DND-41 (cell line): ENCODE data around the gene EDDM13.
"Not testable (repeated sequence)": the region's sequence is repeated elsewhere in the genome, so short reads cannot be mapped to it uniquely, and the experiment has no call there.

Source experiments
- ATAC-seq: fragments of 200-7000 bp; cut with Tn5 transposase; 3 replicates; pipeline ENCODE4 v1.9.1; 2021; ENCODE audit warnings: low read depth; ENCODE audit not compliant: insufficient read depth
- DNase-seq: peaks from one replicate; pipeline ENCODE4 v3.0.0-alpha.2; 2020
- H2AFZ ChIP-seq: 2 replicates; pipeline ENCODE4 v1.6.0; 2012; ENCODE audit warnings: low read depth, low read length
- H3K27ac ChIP-seq: 2 replicates; pipeline ENCODE4 v1.5.1; 2012; ENCODE audit warnings: low read length, inconsistent platforms
- H3K27me3 ChIP-seq: fragments of 200-600 bp; sonication (generic); 2 replicates; pipeline ENCODE4 v1.6.0; 2012; ENCODE audit warnings: low read length, mild to moderate bottlenecking, inconsistent platforms; ENCODE audit not compliant: insufficient read depth, poor library complexity
- H3K36me3 ChIP-seq: 2 replicates; pipeline ENCODE4 v1.5.1; 2012; ENCODE audit warnings: low read length, inconsistent platforms; ENCODE audit not compliant: insufficient read depth
- H3K4me1 ChIP-seq: 2 replicates; pipeline ENCODE4 v1.5.1; 2012; ENCODE audit warnings: mild to moderate bottlenecking, low read length; ENCODE audit not compliant: insufficient read depth
- H3K4me2 ChIP-seq: 2 replicates; pipeline ENCODE4 v1.6.0; 2012; ENCODE audit warnings: mild to moderate bottlenecking, moderate library complexity, low read length, inconsistent platforms; ENCODE audit not compliant: insufficient read depth
- H3K4me3 ChIP-seq, 2 experiments: fragments of 200-600 bp in 1 of 2; shearing (Covaris generic) in 1 of 2; 2 replicates each; pipeline ENCODE4 v1.5.1; 2012 to 2016; ENCODE audit warnings: inconsistent platforms in 2 of 2, low read length in 2 of 2, mild to moderate bottlenecking in 2 of 2, low read depth in 1 of 2, moderate library complexity in 1 of 2
- H3K79me2 ChIP-seq: 2 replicates; pipeline ENCODE4 v1.6.0; 2012; ENCODE audit warnings: low read length, inconsistent platforms; ENCODE audit not compliant: insufficient read depth
- H3K9ac ChIP-seq: 2 replicates; pipeline ENCODE4 v1.6.0; 2012; ENCODE audit warnings: low read depth, mild to moderate bottlenecking, inconsistent platforms, low read length, moderate library complexity
- H3K9me3 ChIP-seq: 2 replicates; pipeline ENCODE4 v1.5.1; 2012; ENCODE audit warnings: low read length, moderate library complexity, mild to moderate bottlenecking, inconsistent platforms; ENCODE audit not compliant: insufficient read depth, severe bottlenecking
- H4K20me1 ChIP-seq: 2 replicates; pipeline ENCODE4 v1.6.0; 2012; ENCODE audit warnings: low read length; ENCODE audit not compliant: insufficient read depth
- EZH2 ChIP-seq: IDR thresholded peaks from 3 replicates; pipeline ENCODE4 v1.6.1; 2012; ENCODE audit warnings: borderline replicate concordance, low read depth, mild to moderate bottlenecking, moderate library complexity, low read length, inconsistent platforms; ENCODE audit not compliant: severe bottlenecking
- TF ChIP-seq, protein P1 (sequence below): IDR thresholded peaks from 2 replicates; pipeline ENCODE4 v1.5.1; 2012; ENCODE audit warnings: borderline replicate concordance, low read length, moderate library complexity, mild to moderate bottlenecking; ENCODE audit not compliant: poor library complexity, severe bottlenecking; ENCODE audit errors: extremely low read depth

Gene EDDM13

DNA sequence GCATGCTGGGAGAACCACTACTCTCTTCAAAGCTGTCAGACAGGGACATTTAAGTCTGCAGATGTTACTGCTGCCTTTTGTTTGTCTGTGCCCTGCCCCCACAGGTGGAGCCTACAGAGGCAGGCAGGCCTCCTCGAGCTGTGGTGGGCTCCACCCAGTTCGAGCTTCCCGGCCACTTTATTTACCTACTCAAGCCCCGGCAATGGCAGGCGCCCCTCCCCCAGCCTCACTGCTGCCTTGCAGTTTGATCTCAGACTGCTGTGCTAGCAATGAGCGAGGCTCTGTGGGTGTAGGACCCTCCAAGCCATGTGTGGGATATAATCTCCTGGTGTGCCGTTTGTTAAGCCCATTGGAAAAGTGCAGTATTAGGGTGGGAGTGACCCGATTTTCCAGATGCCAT lies 64.5 kb downstream of the EDDM13 start:
- not testable (repeated sequence) for H3K4me3 ChIP-seq, H3K79me2 ChIP-seq, H3K27ac ChIP-seq, H3K4me1 ChIP-seq, ATAC-seq, H3K9ac ChIP-seq, H2AFZ ChIP-seq, H3K4me2 ChIP-seq, DNase-seq, H4K20me1 ChIP-seq, H3K27me3 ChIP-seq, H3K36me3 ChIP-seq
- peaks cover 14% of the 10 kb centered on the region for H3K9me3 ChIP-seq

DNA sequence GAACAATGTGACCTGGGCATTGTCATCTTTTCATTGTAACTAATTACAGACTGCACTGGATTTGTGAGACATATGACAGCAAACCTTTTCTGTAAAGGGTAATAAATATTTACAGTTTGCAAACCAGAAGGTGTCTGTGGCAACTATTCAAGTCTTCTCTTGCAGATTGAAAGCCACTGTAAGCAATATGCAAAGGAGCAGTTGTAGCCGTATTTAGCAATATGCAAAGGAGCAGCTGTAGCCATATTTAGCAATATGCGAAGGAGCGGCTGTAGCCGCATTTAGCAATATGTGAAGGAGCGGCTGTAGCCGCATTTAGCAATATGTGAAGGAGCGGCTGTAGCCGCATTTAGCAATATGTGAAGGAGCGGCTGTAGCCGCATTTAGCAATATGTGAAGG lies 66.5 kb downstream of the EDDM13 start:
- H3K4me2 ChIP-seq, DNase-seq, H3K4me3 ChIP-seq, H3K9ac ChIP-seq, H2AFZ ChIP-seq, H3K4me1 ChIP-seq, ATAC-seq, H4K20me1 ChIP-seq, H3K79me2 ChIP-seq, H3K27ac ChIP-seq, H3K36me3 ChIP-seq, H3K27me3 ChIP-seq: not testable (repeated sequence)
- H3K9me3 ChIP-seq: peaks cover 17% of the 10 kb centered on the region

DNA sequence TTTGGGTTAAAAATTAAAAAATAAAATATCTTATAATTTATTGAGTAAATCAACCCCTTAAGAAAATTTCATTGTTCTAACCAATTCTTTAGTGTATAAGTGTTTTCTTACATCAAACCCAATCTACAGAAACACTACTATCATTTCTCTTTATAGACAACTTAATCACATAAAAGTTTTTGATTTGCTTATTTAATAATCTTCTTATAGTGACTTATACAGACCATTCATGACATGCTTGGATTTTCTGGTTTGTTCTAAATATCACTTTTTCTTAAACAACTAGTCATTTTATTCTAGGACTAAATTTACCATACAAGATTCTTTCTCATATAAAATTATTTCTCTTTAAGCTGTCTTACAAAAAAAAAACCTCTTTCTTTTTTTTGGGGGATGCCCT lies 69.4 kb downstream of the EDDM13 start:
- TF ChIP-seq, protein P1, sequence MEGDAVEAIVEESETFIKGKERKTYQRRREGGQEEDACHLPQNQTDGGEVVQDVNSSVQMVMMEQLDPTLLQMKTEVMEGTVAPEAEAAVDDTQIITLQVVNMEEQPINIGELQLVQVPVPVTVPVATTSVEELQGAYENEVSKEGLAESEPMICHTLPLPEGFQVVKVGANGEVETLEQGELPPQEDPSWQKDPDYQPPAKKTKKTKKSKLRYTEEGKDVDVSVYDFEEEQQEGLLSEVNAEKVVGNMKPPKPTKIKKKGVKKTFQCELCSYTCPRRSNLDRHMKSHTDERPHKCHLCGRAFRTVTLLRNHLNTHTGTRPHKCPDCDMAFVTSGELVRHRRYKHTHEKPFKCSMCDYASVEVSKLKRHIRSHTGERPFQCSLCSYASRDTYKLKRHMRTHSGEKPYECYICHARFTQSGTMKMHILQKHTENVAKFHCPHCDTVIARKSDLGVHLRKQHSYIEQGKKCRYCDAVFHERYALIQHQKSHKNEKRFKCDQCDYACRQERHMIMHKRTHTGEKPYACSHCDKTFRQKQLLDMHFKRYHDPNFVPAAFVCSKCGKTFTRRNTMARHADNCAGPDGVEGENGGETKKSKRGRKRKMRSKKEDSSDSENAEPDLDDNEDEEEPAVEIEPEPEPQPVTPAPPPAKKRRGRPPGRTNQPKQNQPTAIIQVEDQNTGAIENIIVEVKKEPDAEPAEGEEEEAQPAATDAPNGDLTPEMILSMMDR: no peak
- no peak overlapping the region for H3K4me3 ChIP-seq
- H3K4me2 ChIP-seq: no peak overlapping the region
- no peaks in the 10 kb centered on the region for H3K4me1 ChIP-seq
- H3K27ac ChIP-seq: no peak overlapping the region
- no peaks in the 10 kb centered on the region for H3K27me3 ChIP-seq
- no peaks in the 10 kb centered on the region for H3K79me2 ChIP-seq
- DNase-seq: no peak
- no peak overlapping the region for H3K9ac ChIP-seq
- no peaks in the 10 kb centered on the region for H4K20me1 ChIP-seq
- H2AFZ ChIP-seq: no peak overlapping the region
- ATAC-seq: no peak
- peaks cover 17% of the 10 kb centered on the region for H3K9me3 ChIP-seq
- no peaks in the 10 kb centered on the region for H3K36me3 ChIP-seq

DNA sequence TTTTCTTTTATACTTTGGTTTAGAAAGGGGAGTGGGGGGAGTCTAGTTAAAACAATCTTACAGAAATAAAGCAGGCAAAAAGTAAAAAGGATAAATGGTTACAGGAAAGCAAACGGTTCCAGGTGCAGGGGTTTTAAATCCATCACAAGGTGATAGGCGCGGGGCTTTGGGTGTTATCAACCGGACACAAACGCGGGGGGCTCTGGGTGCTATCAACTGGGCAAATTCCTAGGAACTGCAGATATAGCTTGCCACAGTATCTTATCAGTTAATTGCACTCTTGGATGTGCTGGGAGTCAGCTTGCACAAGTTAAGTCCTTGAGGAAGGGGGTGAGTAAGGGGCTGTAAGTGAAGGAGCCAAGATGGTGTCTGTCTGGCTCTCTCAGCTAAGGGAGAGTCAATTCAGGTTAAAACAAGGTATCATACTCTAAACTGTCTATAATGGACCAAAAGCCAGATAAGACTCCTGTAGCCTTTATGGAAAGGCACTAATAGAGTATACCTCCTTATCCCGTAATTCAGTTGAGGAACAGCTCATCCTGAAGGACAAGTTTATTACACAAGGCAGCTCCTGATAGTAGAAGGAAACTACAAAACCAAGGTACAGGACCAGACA lies 74.7 kb downstream of the EDDM13 start:
- DNase-seq: no peak
- H3K79me2 ChIP-seq: no peaks in the 10 kb centered on the region
- H3K27me3 ChIP-seq: no peaks in the 10 kb centered on the region
- H2AFZ ChIP-seq: no peak overlapping the region
- H3K9me3 ChIP-seq: peaks cover 8% of the 10 kb centered on the region
- H3K27ac ChIP-seq: no peak overlapping the region
- no peaks in the 10 kb centered on the region for H4K20me1 ChIP-seq
- no peak for ATAC-seq
- TF ChIP-seq, protein P1: no peak
- no peak for TF ChIP-seq EZH2
- H3K9ac ChIP-seq: no peak overlapping the region
- no peaks in the 10 kb centered on the region for H3K36me3 ChIP-seq
- H3K4me1 ChIP-seq: no peaks in the 10 kb centered on the region
- H3K4me2 ChIP-seq: no peak overlapping the region
- H3K4me3 ChIP-seq: no peak overlapping the region
